GM13977 (cell line): ENCODE data around the gene ADD1.

ENCODE experiments used
- DNase-seq: peaks from one replicate; pipeline ENCODE4 v3.0.0; 2012; ENCODE audit warnings: low spot score
- in situ Hi-C: fragments of 300-500 bp; cut with MboI; formaldehyde crosslinking; loops from one replicate; pipeline ENCODE4 v1.12.0; 2022; ENCODE audit warnings: low sequenced_read_pairs, low pct_unique_long_range_greater_than_20kb, mixed read lengths, inconsistent platforms; ENCODE audit not compliant: unreplicated experiment
- TF ChIP-seq, protein P1 (sequence below): IDR thresholded peaks from 2 replicates; pipeline ENCODE4 v1.5.1; 2012; ENCODE audit warnings: mild to moderate bottlenecking, control low read depth; ENCODE audit not compliant: insufficient read depth; ENCODE audit errors: extremely low read depth, missing control alignments

Gene ADD1

DNA sequence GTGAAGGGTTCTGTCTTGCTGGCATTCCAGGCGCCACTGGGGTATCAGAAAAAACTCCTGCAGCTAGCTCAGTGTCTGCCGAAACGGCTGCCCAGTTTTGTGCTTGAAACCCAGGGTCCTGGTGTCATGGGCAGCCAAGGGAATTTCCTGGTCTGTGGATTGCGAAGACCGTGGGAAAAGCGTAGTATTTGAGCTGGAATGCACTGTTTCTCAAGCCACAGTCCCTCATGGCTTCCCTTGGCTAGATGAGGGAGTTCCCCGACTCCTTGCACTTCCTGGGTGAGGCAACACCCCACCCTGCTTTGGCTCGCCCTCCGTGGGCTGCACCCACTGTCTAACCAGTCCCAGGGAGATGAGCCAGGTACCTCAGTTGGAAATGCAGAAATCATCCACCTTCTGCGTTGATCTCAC, 79.5 kb downstream of the ADD1 start:
- no peak for DNase-seq
- in situ Hi-C loops = no loop called here
- TF ChIP-seq, protein P1, sequence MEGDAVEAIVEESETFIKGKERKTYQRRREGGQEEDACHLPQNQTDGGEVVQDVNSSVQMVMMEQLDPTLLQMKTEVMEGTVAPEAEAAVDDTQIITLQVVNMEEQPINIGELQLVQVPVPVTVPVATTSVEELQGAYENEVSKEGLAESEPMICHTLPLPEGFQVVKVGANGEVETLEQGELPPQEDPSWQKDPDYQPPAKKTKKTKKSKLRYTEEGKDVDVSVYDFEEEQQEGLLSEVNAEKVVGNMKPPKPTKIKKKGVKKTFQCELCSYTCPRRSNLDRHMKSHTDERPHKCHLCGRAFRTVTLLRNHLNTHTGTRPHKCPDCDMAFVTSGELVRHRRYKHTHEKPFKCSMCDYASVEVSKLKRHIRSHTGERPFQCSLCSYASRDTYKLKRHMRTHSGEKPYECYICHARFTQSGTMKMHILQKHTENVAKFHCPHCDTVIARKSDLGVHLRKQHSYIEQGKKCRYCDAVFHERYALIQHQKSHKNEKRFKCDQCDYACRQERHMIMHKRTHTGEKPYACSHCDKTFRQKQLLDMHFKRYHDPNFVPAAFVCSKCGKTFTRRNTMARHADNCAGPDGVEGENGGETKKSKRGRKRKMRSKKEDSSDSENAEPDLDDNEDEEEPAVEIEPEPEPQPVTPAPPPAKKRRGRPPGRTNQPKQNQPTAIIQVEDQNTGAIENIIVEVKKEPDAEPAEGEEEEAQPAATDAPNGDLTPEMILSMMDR = no peak

DNA sequence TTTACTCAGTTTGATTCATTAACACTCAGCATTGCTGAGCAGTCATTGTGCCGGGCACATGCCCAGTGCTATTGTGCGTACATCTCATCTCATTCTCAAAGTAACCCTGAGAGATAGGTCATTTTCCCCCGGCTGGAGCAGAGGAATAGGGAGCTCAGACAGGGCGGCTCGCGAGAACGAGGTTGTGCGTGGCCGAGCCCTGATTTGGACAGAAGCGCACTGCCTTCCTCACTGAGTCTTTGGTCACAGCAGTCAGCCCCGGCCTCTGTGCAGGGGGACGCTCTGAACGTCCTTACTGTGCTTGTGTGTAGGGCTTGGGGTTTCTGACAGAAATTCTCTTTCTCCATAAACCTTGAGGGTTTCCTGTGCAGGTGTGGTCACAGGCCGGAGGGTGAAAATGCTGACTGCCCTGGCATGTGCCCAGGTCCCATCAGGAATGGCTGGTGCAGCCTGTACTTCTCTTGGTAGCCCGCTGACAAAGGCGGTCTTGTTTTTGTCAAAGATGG, 80.1 kb downstream of the ADD1 start:
- in situ Hi-C loops = no loop called here
- TF ChIP-seq, protein P1 = no peak

DNA sequence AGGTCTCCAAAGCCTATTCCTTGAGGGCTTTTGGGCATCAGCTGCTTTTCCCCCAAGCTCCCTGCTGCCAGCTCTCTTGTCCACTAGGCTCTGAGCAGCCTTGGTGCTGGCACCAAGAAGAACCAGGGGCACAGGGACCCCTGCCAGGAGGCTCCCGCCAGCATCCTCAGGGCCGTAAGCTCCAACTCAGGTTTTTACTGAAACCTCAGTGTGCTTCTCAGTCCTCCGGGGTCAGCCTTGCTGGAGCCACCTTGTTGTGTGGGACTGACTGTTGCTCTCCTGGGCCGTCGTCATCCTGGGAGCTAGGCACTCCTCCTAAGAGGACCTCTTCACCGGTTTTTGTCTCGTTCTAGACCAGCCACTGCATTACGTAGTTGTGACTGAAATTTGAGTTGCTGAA, 80.6 kb downstream of the ADD1 start:
- no peak for DNase-seq
- in situ Hi-C loops = no loop called here

More for the DNA sequence above, 80.1 kb downstream of the ADD1 start:
- DNase-seq = no peak

DNA sequence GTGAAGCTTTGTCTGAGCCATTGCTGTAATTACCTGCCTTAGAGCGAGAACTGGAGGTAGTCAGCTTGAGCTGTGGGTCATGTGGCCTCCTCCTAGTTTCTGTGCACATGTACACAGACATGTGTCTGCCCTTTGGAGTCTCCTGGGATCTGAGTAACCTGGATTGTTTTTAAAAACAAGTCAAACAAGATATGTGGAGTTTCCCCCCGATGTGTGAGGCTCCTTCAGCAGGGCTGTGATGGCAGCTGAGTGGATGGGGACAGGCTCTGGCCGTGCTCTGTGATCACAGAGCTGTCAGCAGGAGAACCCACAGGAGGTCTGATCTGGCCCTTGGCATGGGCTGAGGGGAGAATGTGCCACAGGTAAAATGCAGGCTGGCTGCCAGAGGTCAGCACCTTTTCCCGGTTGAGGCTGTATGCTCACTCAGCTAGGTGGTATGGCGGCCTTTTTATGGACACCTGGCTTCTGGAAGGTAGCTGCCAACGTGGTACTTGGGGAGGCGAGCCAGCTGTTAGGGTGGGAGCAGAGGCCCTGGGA, 81.2 kb downstream of the ADD1 start:
- in situ Hi-C loops = no loop called here
- TF ChIP-seq, protein P1 = no peak
- DNase-seq = no peak

More for the DNA sequence above, 80.6 kb downstream of the ADD1 start:
- TF ChIP-seq, protein P1 = no peak

DNA sequence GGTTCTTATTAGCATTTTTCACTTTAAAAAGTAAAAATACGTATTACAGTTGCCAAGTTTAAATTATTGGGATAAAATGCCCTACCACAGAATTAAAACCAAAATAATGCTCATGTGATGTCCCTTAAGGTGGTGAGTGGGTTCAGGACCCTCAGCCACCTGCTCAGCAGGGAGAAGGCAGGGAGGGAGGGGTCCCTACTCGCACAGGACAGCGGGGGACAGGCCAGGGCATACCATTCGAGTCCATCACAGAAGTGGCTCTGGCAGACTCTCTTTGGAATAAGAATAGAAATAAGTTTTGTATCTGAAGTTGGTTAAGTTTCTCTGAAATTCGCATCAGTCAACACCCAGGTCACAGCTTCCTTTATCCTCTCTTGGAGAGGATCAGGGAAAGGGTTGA, 81.9 kb downstream of the ADD1 start:
- no peak for DNase-seq
- in situ Hi-C loops = no loop called here
- TF ChIP-seq, protein P1 = no peak

DNA sequence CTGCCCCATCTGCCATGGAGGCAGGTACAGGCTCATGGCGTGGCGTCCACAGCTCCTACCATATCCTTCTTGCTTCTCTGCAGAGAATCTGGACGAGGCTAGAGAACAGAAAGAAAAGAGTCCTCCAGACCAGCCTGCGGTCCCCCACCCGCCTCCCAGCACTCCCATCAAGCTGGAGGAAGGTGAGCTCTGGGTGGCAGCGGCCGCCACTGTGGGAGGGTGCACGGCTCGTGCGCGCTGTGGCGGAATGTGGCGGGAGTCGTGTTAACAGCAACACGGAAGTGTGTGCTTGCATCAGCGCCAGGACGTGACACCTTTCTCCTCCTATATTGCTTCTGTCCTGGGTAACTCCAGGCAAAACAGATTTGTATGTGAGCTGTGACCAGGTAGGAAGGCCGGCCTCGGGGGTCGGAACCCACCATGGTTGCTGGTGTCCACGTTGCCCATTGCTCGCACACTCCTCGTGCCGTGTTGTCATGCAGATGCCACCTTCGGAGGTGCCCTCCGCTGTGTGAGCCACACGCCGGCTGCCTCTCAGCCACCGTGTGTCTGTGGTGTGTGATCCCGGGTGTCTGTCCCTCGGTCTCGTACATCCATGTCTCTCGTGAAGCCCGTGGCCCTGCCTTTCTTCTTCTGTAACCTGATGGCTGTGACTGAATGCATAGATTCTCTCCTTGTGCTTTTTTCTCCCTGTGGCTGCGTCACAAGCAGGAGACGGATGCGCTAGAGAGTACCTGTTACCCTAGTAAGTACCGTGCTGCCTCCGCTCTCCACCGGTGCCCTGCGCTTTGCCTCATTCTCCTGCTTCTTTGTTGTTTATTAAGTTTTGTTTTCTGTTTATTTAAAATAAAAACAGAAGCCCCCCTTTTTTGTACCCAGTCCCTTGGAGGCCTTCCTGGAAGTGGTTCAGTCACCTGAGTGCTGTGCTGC, 82.6 kb downstream of the ADD1 start:
- no peak for DNase-seq
- TF ChIP-seq, protein P1 = no peak
- in situ Hi-C loops = no loop called here
